Measurements from ENCODE around the gene EOMES.
"Not testable (repeated sequence)": the region's sequence is repeated elsewhere in the genome, so short reads cannot be mapped to it uniquely, and the experiment has no call there.

The EOMES gene

GRCh38 chr3:27721717-27722564 is at the start of gene EOMES:
Gene EOMES (minus strand): TSS chr3:27722323. CDS start chr3:27722294, 29 bp downstream.
- no peak for FAIRE-seq

DNA sequence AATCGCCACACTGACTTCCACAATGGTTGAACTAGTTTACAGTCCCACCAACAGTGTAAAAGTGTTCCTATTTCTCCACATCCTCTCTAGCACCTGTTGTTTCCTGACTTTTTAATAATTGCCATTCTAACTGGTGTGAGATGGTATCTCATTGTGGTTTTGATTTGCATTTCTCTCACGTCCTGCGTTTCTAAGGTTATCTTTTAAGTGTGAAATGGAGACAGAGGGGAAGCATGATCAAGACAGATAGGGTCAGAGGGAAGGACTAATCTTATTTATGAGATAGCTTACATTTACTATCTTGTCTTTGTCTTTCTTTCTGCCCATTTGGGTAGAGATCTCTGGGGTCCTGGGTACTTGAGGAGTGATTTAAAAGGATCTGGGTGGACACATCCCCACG is 48.3 kb upstream of the EOMES start:
- FAIRE-seq = not testable (repeated sequence)

GRCh38 chr3:27767000-27767399 is 44.9 kb upstream of the EOMES start:
- FAIRE-seq = no peak

GRCh38 chr3:27758083-27758482 is 36.0 kb upstream of the EOMES start:
- FAIRE-seq = no peak

GRCh38 chr3:27756877-27757276 is 34.8 kb upstream of the EOMES start:
- FAIRE-seq = no peak

DNA sequence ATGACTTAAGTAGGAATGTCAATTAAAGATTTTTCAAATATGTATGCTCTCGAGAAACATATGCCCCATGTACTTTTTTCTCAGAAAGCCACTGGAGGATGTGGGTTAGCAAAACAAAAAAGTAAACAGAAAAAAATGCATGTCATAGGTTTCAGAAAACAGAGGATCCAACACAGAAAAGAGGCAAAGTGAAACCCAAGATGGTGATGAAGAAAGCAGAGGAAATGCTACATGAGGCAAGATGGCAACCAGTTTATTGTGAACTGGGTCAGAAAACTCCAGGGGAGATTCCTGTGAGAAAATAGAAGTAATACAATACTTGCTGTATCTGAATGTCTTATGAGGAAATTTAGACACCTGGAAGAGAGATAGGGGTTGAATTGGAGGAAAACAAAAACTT is 30.8 kb upstream of the EOMES start:
- FAIRE-seq = no peak

- no peak for FAIRE-seq
Observed at GRCh38 chr3:27749643-27750042, 27.5 kb upstream of the EOMES start.

- no peak for FAIRE-seq
Observed at GRCh38 chr3:27746838-27747237, 24.7 kb upstream of the EOMES start.

- FAIRE-seq = no peak
Observed at GRCh38 chr3:27740854-27741253, 18.7 kb upstream of the EOMES start.

DNA sequence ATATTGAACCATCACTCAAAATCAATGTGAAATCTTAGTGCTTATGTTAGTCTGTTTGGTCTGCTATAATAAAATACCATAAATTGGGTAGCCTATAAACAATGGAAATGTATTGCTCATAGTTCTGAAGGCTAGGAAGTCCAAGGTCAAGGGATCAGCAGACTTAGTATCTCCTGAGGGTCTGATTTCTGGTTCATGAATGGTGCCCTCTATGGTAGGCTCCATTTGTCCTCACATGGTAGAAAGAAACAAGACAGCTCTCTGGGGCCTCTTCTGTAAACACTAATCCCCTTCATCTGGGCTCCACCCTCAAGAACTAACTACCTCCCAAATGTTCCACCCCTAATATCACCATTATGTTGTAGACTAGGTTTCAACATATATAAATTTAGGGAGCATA is 15.0 kb upstream of the EOMES start:
- FAIRE-seq = no peak

DNA sequence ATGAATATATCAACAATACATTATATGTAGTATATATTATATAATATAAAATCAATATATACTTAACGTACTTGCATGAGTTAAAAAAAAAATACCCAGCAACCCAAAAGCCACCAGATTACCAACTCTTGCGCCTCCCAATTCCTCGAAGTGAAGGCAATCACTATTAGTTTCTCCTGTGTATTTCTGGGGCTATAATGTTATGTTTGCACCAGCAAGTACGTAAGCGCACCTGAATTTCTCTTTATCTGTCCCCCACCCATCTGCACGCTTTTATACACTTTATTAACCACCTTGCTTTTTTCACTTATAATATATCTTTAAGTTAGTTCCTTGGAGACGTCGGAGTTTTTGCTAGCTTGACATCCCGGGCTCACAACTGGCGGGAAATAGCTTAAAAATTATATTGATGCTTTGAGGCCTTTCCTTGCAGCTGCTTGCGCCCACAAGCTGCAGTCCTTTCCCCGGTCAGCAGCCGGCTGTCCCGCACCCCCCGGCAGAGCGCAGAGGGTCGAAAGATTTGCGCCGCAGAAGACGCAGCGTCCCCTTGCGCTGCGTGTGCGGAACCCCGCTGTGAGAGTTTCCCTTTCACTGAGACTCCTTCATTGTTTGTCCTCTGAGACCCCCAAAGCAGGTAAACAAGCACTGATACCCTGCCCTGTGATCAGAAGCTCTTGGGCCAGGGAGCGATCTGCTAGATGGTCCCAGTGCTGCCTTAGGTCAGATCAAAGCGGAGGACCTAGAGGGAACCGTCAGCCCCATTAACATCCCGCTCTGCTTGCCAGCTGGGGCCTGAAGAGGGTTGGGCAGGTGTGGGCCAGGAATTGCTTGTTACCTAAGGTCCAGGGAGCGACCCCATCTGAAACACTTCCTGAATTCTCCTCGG is 8.9 kb upstream of the EOMES start:
- FAIRE-seq = no peak

DNA sequence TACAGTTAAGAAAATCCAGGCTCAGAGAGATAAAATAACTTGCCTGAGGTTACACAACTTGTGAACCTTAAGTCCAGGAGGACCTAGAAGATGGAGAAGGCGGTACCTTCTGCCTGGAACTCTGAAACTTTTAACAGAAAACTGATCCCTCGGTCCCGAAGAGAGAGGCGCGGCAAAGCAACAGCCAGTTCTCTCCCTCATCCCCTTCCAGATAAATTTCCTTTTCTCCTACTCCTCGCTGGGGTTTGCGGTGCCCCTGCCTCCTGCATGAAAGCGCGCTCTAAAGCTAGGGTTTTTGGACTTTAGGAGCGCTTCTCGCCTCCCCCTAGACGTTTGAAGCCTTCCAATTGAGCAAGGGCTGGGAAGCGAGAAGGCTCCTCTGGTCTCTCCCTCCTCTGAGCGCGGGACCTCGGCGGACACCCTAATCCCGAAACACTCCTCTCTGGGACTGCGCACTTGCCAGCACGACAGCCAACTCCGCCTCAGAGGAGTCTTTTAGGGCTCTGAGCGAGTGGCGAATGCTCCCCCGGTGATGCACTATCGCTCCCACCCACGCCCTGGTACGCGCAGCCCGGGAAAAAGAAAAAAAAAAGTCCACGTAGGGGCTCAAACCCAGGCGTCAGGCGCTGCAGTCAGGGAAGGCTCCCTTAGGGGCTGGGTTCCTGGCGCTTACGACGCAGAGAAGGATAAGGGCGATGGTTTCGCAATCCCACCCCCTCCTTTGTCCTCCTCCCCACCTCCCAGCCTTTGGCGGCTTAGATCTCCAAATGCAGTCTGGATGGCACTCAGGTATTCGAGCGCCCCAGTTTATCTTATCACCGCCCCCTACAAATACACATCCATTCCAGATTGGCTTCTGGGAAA is 7.9 kb upstream of the EOMES start:
- FAIRE-seq = no peak

DNA sequence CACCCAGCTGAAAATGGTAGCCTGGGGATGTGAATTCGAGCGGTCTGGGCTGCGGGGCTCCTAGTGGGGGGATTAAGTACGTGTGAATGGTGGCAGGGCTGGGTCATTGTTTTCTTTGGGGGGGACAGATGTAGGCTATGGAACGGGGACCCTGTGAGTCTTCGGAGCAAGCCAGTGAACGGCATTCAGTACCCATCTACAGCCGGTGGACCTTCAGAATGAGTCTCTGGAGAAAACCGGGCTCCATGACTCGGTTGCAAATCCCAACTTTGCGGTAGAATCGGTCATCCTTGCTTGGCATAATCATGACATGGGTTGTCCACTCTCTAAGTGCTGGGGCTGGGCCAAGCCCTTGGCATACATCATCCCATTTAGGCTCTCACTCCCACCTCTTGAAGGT is 7.2 kb upstream of the EOMES start:
- no peak for FAIRE-seq

- FAIRE-seq = no peak
Observed at GRCh38 chr3:27728195-27729087, 6.3 kb upstream of the EOMES start.

- no peak for FAIRE-seq
Observed at GRCh38 chr3:27726240-27726639, 4.1 kb upstream of the EOMES start.

GRCh38 chr3:27724459-27725197 is 2.5 kb upstream of the EOMES start:
- no peak for FAIRE-seq

DNA sequence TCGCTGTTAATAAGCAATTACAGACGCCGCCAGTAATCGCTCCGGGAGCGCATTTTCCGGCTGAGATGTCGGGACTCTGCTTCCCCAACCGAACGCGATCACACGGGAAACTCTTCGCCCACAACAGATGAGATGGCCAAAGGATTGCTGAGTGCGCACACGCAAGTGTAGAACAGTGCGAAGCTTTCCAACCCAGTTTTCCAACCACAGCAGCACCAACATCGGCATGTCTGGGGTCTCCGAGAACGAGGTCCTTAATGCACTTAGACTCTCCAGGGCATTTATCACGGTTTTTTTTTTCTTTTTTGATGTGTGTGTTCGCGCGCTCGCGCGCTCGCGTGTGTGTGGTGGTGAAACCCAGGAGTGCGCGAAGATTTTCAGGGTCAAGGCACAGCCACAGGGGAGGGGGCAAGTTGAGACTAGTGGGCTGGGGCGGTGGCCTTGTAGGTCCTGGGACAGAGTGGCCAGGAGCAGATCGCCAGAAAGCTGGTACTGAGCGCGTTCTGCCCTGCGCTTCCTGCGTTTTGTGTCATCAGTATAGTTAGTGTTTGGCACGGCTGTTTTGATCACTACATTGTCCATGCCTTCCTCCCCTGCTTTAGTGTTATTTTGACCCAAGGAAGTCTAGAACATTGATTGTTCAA is 1.8 kb upstream of the EOMES start:
- no peak for FAIRE-seq

DNA sequence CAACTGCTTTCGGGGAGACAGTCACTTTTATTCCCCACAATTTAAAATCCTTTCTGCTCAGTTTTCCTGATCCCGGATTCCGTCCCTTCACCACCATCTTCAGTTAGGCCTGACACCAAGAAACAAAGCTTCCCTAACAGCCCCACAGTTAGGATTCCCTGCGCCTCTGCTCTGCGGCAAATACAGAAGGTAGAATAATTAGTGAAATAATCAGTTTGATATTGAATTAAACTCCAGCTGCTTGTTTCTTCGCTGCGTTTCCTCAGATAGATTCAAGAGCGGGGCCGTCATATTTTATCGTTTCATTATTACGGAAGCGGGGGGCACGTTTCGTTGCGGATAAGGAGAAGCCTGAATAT is 1.3 kb upstream of the EOMES start:
- no peak for FAIRE-seq

DNA sequence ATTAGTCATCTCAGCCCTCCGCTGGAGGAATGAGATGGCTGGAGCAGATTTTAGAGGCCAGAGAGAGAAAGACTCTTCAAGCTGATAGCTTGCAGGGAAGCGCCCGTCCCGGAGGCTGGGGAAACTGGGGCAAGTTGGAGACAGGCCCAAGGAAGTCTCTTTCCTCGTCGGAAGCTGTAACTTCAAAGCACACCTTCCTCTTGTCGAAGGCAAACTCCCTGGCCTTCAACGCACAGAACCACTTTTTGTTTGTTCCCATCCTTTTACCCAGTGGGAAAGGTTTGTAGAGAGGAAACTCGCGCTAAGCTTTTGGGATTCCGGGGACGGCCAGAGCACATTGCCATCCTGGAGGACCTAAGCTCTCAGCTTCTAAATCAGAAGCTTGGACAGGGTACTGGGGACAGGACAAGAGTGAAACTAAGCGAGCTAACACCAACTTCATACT is 900 bp upstream of the EOMES start:
- FAIRE-seq = no peak

- no peak for FAIRE-seq
Observed at GRCh38 chr3:27720899-27721716, 1.0 kb downstream of the EOMES start.

Measured in islet of Langerhans (tissue), 1 donor.